GM19240 (cell line): Measurements from ENCODE around the gene RFX3.

Experiments
- DNase-seq: peaks from one replicate; pipeline ENCODE4 v3.0.0; 2011; ENCODE audit warnings: low spot score; ENCODE audit not compliant: insufficient read length

The RFX3 gene

GRCh38 chr9:3237121-3237520 is 288.7 kb downstream of the RFX3 start:
- no peak for DNase-seq

- no peak for DNase-seq
Observed at GRCh38 chr9:3235497-3235896, 290.3 kb downstream of the RFX3 start.

- no peak for DNase-seq
Observed at GRCh38 chr9:3224931-3225330, 300.9 kb downstream of the RFX3 start.

DNA sequence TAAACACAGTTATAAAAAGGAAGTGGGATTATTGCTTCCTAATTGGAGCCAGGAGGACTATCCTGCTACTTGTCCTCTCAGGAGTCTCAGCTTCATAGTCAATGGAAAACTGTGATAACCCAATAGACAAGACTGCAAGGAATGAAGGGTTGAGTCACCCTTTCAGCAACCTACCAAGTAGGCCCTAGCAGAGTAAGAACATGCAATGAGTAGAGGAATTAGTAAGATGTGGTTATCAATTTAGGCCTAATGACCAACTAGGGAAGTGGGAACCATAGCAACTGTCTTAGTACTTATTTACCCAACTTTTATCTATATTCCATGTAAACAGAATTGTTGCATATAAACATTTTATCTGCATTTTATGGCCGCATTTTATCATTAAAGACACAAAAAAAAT is 310.1 kb downstream of the RFX3 start:
- no peak for DNase-seq

DNA sequence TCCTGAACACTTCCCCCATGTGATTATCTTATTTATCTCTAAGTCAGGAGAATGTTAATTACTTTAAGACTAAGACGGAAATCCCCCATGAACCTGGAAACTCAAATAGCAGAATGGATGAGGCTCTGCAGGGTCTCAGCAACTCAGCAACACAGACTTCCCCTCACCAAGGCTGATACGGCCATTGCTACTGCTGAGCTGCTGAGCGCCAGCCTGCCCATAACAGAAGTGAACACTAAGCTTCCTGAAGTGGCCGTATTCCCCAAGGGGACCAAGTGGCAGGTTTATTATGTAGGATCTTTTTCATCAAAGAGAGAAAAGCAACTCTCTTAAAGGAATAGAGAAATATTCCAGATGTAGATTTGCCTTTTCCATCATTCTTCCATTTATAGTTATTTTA is 311.1 kb downstream of the RFX3 start:
- DNase-seq: no peak

- no peak for DNase-seq
Observed at GRCh38 chr9:3205421-3206095, 320.2 kb downstream of the RFX3 start.

GRCh38 chr9:3200331-3200774 is 325.4 kb downstream of the RFX3 start:
- DNase-seq: no peak

DNA sequence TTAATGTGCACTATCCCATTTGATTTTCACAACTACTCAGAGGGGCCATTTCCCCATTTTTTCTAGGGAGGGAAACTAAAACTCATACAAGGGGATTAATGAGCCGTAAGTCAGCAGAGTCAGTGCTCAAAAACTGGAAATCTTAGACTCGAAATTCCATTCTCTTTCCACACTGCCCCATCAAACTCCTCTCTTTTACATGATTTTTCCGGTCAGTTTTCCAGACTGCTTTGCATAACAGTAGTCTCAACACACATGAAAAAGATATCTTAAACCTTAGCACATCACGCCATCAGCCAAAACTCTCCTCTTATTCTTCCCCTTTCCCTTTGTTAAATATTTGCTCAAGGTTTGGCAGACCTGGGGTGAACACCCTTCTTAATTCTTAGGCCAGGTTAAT is 332.0 kb downstream of the RFX3 start:
- DNase-seq: no peak

DNA sequence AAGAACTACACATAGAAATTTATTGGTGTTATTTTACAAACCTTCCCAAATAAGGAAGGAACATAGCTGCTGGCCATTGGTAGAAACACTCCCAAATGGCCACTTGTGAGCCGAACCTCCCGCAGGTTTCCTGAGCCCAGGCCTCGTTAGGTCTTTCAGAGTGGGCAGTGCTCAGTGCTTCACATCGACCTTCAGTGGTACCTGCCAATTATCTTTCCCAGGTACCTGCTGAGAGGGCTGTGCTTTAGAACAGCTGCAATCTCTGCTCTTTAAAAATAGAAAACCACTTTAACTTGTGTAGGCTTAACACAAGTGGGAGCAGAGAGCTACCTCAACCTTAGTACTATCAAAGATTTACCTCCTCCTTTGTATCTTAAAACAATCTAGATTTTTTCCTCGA is 334.1 kb downstream of the RFX3 start:
- no peak for DNase-seq

DNA sequence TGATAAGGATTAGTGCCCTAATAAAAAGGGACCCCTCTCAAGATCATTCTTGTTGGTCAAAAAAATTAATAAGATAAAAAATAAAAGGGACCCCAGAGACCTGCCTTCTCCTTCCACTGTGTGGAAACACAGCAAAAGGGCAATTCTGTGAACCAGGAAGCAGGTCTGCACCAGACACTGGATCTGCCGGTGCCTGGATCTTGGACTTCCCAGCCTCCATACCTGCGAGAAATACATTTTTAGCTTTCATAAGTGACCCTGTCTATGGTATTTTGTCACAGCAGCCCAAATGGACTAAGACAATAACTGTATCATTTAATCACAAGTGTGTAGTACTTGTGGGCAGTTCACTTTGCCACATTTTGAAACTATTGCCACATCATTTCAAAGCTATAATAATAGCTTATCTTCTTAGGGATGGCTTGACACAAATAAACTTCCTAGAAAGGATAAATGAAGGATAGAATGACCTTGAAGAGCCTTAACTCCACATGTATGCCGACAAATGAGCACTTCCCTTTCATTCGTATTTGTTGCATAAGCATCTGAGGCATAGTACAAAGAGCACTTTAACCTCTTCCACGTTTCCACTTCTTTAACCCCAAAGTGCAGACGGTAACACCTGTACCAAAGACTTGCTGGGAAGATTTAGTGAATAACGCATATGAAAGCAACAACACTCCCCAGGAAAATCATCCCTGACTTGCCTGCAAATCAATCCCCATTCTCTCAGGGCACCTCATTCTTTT is 336.5 kb downstream of the RFX3 start:
- no peak for DNase-seq

DNA sequence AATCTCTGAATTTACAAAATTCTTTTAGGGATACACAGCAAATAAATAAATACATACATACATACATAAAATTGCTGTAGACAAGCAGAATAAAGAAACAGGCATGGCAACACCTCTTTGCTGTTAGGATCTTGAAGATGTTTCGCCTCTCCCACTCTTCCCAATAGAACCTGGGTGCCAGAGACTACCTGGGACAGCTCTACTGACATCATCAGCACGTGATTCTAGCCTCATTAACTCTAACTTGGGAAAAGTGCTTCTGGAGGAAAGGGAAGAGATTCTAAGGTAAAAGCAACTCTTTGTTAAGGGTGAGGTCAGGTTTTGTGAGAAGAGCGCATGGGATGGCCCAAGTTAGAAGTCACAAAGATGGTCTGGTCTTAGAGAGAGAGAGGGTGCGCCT is 339.1 kb downstream of the RFX3 start:
- no peak for DNase-seq

DNA sequence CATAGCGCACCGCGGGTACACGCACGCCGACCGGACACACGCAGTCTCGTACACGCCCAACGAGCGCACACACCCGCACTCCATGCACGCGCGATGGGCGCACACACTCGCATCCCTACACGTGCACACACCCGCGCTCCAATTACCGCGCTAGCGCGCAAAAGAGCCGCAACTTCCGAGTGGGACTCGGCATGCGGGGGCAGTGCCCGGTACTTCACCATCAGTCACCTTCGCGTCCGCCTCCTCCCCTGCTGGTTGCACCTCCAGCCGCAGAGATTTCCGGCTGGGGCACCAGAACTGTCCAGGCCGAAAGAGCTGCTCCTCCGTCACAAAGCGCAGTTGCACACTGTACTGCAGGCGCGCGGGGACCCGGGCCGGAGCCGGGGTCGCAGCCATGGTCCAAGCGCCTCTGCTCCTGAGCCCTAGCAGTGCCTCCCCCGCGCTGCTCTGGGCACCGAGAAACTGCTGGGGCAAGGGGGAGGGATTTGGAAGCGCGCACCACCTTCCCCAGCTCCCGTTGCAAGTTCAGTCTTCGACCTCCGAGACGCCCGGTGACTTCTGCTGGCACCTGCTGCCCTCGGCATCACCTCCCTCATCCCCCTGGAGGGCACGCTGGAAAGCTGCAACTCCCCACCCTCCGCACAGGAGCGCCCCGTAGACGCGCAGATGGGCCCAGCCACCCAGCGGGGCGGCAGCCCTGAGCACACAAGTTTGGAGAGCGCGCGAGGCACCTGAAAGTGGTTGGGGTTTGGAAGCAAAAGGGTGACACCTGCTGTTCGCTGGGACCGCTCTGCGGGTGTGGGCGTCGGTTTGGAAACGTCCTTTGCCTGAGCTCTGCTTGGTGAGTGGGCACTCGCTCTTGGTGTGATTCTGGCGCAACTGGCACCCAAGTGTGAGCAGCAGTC is 344.5 kb downstream of the RFX3 start:
- peak; percentile 3 for DNase-seq

- DNase-seq: no peak
Observed at GRCh38 chr9:3180696-3181048, 345.1 kb downstream of the RFX3 start.

GRCh38 chr9:3179711-3180110 is 346.1 kb downstream of the RFX3 start:
- DNase-seq: no peak

DNA sequence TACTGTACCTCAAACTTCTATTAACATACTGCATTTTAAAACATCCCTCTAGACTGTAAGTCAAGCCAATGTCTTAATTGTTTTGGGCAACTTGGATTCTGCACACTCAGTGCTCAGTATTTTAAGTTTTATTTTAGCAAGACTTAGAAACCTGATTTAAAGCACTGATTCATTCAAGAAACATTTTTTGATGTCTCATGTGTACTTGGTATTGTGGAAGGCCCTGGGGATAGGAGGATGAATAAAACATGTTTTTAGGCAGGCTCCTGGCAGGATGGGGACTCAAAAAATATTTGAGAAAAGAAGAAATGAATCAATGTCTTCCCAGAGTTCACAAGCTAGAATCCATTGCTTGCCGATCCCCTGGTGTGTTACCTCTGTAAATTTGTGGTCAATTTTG is 347.9 kb downstream of the RFX3 start:
- no peak for DNase-seq

- DNase-seq: no peak
Observed at GRCh38 chr9:3177146-3177761, 348.5 kb downstream of the RFX3 start.

DNA sequence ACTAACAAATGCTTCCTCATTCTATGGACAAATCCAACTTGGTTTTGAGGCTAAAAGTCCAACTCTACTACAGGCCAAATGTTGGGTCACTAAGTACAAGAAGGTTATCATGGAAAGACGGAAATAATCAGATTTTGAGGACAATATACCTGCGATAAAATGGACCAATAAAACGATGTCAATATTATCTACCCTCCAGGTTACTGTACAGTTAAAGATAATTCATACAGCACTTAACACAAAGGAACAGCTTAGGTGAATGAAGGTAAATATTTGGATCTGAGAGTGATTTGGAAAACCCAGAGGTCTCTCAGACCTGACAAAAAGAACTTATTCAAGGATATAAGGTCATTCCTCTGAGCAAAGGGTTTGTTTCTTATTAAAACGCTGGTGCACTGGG is 352.4 kb downstream of the RFX3 start:
- no peak for DNase-seq

- no peak for DNase-seq
Observed at GRCh38 chr9:3170819-3171218, 355.0 kb downstream of the RFX3 start.
